ENCODE data around the gene C17orf78. TPM values are rescaled to one million over a fixed set of nuclear protein-coding genes. Genes with fewer than 3 reads are reported as not detected.

Gene C17orf78
- total and polyA plus RNA-seq, 2 of the 13 experiments (the other 11 are each of a cell fraction or from before 2014, with no cell fraction given), result not detected

DNA sequence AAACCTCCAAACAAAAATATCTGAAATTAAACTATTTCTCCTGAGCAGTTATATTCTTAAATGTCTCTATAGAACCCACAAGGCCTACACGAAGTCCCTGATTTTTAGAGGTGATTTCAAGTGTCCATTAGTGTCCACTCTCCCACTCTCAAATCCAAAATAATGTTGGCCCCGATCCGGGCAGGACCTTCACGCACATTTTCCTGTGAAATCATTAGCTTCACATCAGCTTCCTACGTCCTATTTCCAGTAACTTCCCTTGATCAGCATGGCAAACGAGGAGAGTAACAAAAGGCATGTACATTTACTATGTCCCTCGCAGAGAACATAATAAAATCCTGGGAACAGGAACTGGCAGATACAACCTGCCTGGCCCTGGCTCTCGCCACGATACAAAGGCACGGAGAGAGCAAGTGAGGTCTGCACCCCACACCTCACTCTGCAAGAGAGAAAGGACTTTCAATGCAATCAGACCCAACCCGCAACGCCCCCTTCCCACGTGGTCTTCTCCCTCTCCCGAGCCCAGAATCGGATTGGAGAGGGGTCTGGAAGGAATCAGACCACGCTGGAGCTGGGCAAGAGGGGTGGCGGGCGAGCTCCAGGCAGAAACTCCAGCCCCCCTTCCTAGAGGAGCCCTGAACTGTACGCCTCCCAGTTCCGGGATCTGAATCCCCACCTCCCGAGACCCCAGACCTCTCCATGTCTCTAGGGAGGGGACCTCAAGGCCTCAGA, 17.5 kb upstream of the C17orf78 start (continued):
- TF ChIP-seq, protein P1, sequence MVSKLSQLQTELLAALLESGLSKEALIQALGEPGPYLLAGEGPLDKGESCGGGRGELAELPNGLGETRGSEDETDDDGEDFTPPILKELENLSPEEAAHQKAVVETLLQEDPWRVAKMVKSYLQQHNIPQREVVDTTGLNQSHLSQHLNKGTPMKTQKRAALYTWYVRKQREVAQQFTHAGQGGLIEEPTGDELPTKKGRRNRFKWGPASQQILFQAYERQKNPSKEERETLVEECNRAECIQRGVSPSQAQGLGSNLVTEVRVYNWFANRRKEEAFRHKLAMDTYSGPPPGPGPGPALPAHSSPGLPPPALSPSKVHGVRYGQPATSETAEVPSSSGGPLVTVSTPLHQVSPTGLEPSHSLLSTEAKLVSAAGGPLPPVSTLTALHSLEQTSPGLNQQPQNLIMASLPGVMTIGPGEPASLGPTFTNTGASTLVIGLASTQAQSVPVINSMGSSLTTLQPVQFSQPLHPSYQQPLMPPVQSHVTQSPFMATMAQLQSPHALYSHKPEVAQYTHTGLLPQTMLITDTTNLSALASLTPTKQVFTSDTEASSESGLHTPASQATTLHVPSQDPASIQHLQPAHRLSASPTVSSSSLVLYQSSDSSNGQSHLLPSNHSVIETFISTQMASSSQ (IDR thresholded peaks at IDR 0.05; ENCODE audit: low read depth), result no peak
- TF ChIP-seq, protein P1 (CRISPR knock-in tag; IDR thresholded peaks at IDR 0.05; ENCODE audit: borderline replicate concordance), result no peak; the same call in 1 of the 2 replicates
- TF ChIP-seq FIP1L1 (IDR thresholded peaks at IDR 0.05; ENCODE audit: borderline replicate concordance, insufficient read depth, low read depth, low read length) (no peak), MED1 (CRISPR knock-in tag; IDR thresholded peaks at IDR 0.05) (no peak; the same call in 1 of the 2 replicates), ZNF564 (CRISPR knock-in tag; IDR thresholded peaks at IDR 0.05) (no peak), ZIK1 (CRISPR knock-in tag; IDR thresholded peaks at IDR 0.05; ENCODE audit: borderline replicate concordance, low read depth) (peak; percentile 50; the same call in 1 of the 2 replicates), AHR (CRISPR knock-in tag; IDR thresholded peaks at IDR 0.05) (peak; percentile 72; the same call in 1 of the 2 replicates), SRY (CRISPR knock-in tag; IDR thresholded peaks at IDR 0.05) (peak; percentile 71), ZNF557 (CRISPR knock-in tag; IDR thresholded peaks at IDR 0.05) (no peak; the same call in 1 of the 2 replicates), MED8 (CRISPR knock-in tag; IDR thresholded peaks at IDR 0.05; ENCODE audit: insufficient replicate concordance) (no peak), ZNF530 (CRISPR knock-in tag; IDR thresholded peaks at IDR 0.05; ENCODE audit: low read depth) (no peak), PHF5A (CRISPR knock-in tag; IDR thresholded peaks at IDR 0.05; ENCODE audit: low read depth, unreplicated experiment) (no peak), ZNF143 (CRISPR knock-in tag; IDR thresholded peaks at IDR 0.05) (no peak), RXRB (CRISPR knock-in tag; IDR thresholded peaks at IDR 0.05; ENCODE audit: borderline replicate concordance) (peak; percentile 4; the same call in 1 of the 2 replicates), TBX3 (IDR thresholded peaks at IDR 0.05; ENCODE audit: borderline replicate concordance) (no peak), SOX5 (CRISPR knock-in tag; IDR thresholded peaks at IDR 0.05; ENCODE audit: borderline replicate concordance) (no peak), SALL2 (CRISPR knock-in tag; IDR thresholded peaks at IDR 0.05) (no peak; the same call in 1 of the 2 replicates), SALL1 (CRISPR knock-in tag; IDR thresholded peaks at IDR 0.05) (peak; percentile 36; the same call in 1 of the 2 replicates)
- TF ChIP-seq, protein P2, sequence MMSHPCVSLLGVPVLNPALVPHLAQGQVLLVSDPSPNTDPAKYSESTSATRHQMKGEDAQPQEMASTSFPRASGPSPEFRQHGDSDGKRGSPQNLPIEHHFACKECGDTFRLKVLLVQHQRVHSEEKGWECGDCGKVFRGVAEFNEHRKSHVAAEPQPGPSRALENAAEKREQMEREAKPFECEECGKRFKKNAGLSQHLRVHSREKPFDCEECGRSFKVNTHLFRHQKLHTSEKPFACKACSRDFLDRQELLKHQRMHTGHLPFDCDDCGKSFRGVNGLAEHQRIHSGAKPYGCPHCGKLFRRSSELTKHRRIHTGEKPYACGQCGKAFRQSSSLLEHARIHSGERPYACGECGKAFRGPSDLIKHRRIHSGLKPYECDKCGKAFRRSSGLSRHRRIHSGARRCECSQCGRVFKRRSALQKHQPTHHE (CRISPR knock-in tag; IDR thresholded peaks at IDR 0.05; ENCODE audit: borderline replicate concordance), result no peak
- TF ChIP-seq, protein P3, sequence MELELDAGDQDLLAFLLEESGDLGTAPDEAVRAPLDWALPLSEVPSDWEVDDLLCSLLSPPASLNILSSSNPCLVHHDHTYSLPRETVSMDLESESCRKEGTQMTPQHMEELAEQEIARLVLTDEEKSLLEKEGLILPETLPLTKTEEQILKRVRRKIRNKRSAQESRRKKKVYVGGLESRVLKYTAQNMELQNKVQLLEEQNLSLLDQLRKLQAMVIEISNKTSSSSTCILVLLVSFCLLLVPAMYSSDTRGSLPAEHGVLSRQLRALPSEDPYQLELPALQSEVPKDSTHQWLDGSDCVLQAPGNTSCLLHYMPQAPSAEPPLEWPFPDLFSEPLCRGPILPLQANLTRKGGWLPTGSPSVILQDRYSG (CRISPR knock-in tag; IDR thresholded peaks at IDR 0.05), result no peak
- TF ChIP-seq, protein P4, sequence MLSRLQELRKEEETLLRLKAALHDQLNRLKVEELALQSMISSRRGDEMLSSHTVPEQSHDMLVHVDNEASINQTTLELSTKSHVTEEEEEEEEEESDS (CRISPR knock-in tag; IDR thresholded peaks at IDR 0.05; ENCODE audit: borderline replicate concordance), result no peak
- TF ChIP-seq, protein P5, sequence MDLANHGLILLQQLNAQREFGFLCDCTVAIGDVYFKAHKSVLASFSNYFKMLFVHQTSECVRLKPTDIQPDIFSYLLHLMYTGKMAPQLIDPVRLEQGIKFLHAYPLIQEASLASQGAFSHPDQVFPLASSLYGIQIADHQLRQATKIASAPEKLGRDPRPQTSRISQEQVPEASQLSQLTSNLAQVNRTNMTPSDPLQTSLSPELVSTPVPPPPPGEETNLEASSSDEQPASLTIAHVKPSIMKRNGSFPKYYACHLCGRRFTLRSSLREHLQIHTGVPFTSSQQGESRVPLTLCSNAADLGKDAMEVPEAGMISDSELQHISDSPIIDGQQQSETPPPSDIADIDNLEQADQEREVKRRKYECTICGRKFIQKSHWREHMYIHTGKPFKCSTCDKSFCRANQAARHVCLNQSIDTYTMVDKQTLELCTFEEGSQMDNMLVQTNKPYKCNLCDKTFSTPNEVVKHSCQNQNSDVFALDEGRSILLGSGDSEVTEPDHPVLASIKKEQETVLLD (CRISPR knock-in tag; IDR thresholded peaks at IDR 0.05; ENCODE audit: low read depth), result no peak
